Small intestine (tissue), 4 donors: Measurements from ENCODE around the gene PCMTD2. TPM values are rescaled to one million over a fixed set of nuclear protein-coding genes. Genes with fewer than 3 reads are reported as not detected.

Experiments
- polyA plus RNA-seq, 4 donors: library from polyadenylated mRNA; stranded (reverse) in 3 of 4; unstranded in 1 of 4; fragments of 200-250 nt in 3 of 4; fragments of 120-200 nt in 1 of 4; gene quantifications; one replicate each; pipeline versions ENCODE4 v1.2.1 to v1.2.3, GENCODE V29; 2013
- donor health status: healthy with polysubstance abuse.
- donor health status: Bipolar disorder and iron deficiency.
- donor health status: healthy.

PCMTD2 gene
- polyA plus RNA-seq, 4 donors: 15.7 to 80.0 (median 21.1) TPM

Other genes with a start within 250 kb of the PCMTD2 start
- 1 to 10 TPM in 3 of 4 donors, under 1 TPM in 1; 0.91 to 2.4 (median 1.6) TPM for gene C20orf204, start 219.6 kb upstream of the PCMTD2 start, polyA plus RNA-seq
- gene SOX18, start 206.1 kb upstream of the PCMTD2 start, polyA plus RNA-seq: 10 to 100 TPM in 1 of 4 donors, 1 to 10 TPM in 2, under 1 TPM in 1; 0.67 to 26.8 (median 2.9) TPM
- gene TCEA2, start 192.6 kb upstream of the PCMTD2 start, polyA plus RNA-seq: 10 to 100 TPM in 2 of 4 donors, 1 to 10 TPM in 2; 7.8 to 28.5 (median 12.6) TPM
- gene RGS19, start 176.2 kb upstream of the PCMTD2 start, polyA plus RNA-seq: 10 to 100 TPM in 1 of 4 donors, 1 to 10 TPM in 3; 1.8 to 10.8 (median 6.2) TPM
- gene OPRL1, start 175.7 kb upstream of the PCMTD2 start, polyA plus RNA-seq: under 1 TPM in 2 of 4 donors, not detected in 2; 0.30 to 0.61 TPM
- gene LKAAEAR1, start 171.3 kb upstream of the PCMTD2 start, polyA plus RNA-seq: under 1 TPM in 1 of 4 donors, not detected in 3; 0.09 TPM
- not detected for gene NPBWR2, start 148.2 kb upstream of the PCMTD2 start, polyA plus RNA-seq
- under 1 TPM in 2 of 4 donors, not detected in 2; 0.63 to 0.77 TPM for gene MYT1, start 91.3 kb upstream of the PCMTD2 start, polyA plus RNA-seq